Prostate gland (tissue), 2 donors: ENCODE measurements around the gene SNX19.

ENCODE experiments used
- CTCF ChIP-seq, 4 experiments: fragments of 200-600 bp in 2 of 4; fragments of 450-650 bp in 2 of 4; sonication (generic) in 2 of 4; IDR thresholded peaks; 1 replicate in 3 of 4; 2 replicates in 1 of 4; pipeline ENCODE4 v1.5.1; 2016 to 2019; ENCODE audit warnings: antibody characterized with exemption in 4 of 4, mild to moderate bottlenecking in 2 of 4, moderate library complexity in 2 of 4
- POLR2A ChIP-seq: fragments of 450-650 bp; IDR thresholded peaks from one replicate; pipeline ENCODE4 v1.6.1; 2016; ENCODE audit warnings: antibody characterized with exemption, mild to moderate bottlenecking
- POLR2AphosphoS5 ChIP-seq: sonication (generic); formaldehyde crosslinking; IDR thresholded peaks from one replicate; pipeline ENCODE4 v1.6.1; 2017; ENCODE audit warnings: antibody characterized with exemption

GRCh38 chr11:130940706-130941105 lies 24.4 kb upstream of the SNX19 start:
- TF ChIP-seq CTCF (IDR thresholded peaks at IDR 0.05) (no peak), POLR2A (no peak), POLR2AphosphoS5 (no peak)
